NB4 (cell line): ENCODE measurements around the gene DZANK1.

Experiments
- CTCF ChIP-seq: IDR thresholded peaks from one replicate; pipeline ENCODE4 v1.5.1; 2012; ENCODE audit warnings: low read depth, low read length
- MAX ChIP-seq: IDR thresholded peaks from 2 replicates; pipeline ENCODE4 v1.6.1; 2011; ENCODE audit warnings: low read depth, low read length
- POLR2A ChIP-seq: IDR thresholded peaks from 2 replicates; pipeline ENCODE4 v1.6.1; 2011; ENCODE audit warnings: mild to moderate bottlenecking; ENCODE audit not compliant: insufficient read length; ENCODE audit errors: extremely low read depth

GRCh38 chr20:18466894-18467730 is at the start of gene DZANK1, which contains the start of gene POLR3F:
- TF ChIP-seq CTCF = no peak
- peak; percentile 73 for TF ChIP-seq POLR2A
- 0 out of 2 replicates have a peak, but pooled peaks have one; percentile 9 for TF ChIP-seq MAX
